Stimulated activated CD8-positive, alpha-beta memory T cell treated with anti-CD3 and anti-CD28 coated beads, Interleukin-4, amount 100 ng/mL, for 24 hours (primary cell): Measurements from ENCODE around the gene KIF26B.

Experiments used
- DNase-seq: peaks from one replicate; pipeline ENCODE4 v3.0.0-alpha.2; 2020; ENCODE audit warnings: low read depth

KIF26B gene

DNA sequence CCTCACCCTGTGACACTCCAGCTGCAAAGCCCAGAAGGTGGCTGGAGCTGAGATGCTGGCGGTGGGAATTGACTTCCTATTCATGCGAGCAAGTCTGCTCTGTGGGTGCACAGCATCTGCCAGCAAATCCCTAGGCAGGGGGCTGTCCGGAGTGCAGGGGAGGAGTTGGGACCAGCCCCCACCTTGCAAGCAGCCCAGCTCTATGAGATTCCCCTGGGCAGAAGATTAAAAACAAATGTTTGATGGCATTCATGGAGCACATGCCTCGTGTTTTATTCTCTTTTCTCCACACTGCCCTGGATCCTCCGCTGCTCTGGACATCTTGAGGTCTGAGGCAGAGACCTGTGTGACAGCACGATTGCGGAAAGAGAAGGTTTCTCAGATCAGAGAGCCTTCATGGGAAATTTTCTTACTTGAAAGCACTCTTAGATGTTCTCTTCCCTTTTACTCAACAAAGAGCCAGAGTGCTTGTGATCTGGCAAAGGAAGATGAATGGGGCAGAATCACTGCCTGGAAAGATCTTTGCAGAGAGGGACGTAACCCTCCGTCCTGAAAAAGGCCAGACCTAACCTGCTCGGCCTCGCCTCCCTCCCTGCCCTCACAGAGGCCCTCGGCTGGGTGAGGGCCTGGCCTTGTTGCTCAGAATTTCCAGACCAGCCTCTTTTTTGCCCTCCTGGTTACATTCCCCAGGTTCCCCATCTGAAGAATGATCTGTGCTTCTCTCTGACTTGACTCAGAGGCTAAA lies 597.1 kb downstream of the KIF26B start:
- no peak for DNase-seq

DNA sequence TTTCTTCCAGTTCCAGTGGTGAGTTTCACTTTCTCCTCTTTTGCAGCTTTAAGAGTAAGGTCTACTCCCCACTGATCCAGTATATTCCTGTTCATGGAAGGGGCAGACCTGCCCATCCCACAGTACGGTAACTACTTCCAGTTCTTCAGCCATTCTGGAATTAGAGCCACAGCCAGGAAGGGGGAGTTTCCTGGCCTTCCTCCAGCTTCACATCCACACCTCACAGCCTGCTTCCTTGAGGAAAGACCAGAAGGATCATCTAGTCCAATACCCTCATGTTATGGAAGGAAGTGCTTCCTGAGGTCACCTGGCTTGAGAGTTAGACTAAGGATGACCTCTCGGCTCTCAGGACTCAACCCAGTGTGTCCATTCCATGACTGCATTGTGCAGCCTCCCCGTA lies 597.8 kb downstream of the KIF26B start:
- no peak for DNase-seq

DNA sequence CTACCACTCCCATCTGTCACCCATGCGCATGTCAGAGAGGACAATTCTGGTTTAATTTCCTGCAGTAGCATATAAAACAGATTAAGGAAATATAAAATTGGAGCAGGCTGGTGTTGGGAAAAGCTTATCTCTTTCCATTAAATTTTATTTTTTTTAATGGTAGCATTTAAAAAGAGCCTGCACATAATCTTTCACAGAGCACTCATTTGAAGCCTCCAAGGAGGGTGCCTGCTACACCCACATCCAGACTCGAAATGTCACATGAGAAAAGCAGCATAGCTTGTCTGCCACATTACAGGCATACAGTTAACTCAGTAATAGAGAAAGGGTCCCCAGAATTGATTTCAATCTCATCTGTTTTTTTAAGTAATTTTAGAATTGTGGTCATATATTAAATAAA lies 599.0 kb downstream of the KIF26B start:
- DNase-seq, result no peak

DNA sequence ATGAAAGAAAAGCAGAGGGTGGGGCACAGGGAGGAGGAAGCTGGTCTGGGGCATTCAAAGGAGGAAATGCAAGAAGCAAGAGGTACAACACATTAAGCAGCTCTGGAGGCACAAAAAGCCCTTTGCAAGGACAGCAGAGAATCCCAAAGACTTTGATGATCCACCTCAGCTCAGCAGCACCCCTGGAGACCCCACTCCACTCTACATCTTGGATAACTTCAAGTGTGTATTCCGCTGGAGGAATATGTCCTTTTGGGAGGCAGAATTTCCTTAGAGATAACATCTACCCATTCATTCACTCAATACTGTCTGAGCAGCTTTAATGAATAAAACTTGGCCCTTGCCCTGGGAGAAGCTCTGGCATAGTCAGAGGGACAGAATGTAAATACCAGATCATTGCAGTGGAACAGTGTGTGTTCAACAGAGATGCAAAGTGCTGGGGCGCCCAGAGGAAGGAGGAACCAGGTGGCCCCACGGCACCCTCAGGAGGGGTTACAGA lies 599.7 kb downstream of the KIF26B start:
- no peak for DNase-seq
